H1 (cell line): Measurements from ENCODE around the gene FGF12. TPM values are rescaled to one million over a fixed set of nuclear protein-coding genes. Genes with fewer than 3 reads are reported as not detected.

Experiments
- CTCF ChIA-PET: fragments of 300-600 bp; sonication (Branson Sonifier 250); formaldehyde crosslinking; loops from one replicate; lab custom pipeline; 2021; ENCODE audit not compliant: partially characterized antibody; lab: Charles Lee
- POLR2A ChIA-PET: fragments of 300-600 bp; sonication (Branson Sonifier 250); formaldehyde crosslinking; loops from one replicate; lab custom pipeline; 2021; ENCODE audit warnings: inconsistent platforms; ENCODE audit not compliant: partially characterized antibody; lab: Charles Lee
- DNase-seq, 2 experiments: peaks; one replicate each; pipeline versions ENCODE4 v3.0.0 to v3.0.0-alpha.2; 2010 to 2022; ENCODE audit warnings: low spot score in 2 of 2, low read depth in 1 of 2, mixed read lengths in 1 of 2
- FAIRE-seq: peaks from 2 replicates; lab custom pipeline; 2011; peaks lifted over from hg19 to GRCh38; lab: Jason Lieb, UNC
- H2AFZ ChIP-seq: 2 replicates; pipeline ENCODE4 v1.8.1; 2012; ENCODE audit warnings: low read length, inconsistent platforms
- H2AK5ac ChIP-seq: 2 replicates; pipeline ENCODE4 v1.6.1; 2013; ENCODE audit warnings: low read depth, low read length
- H2BK120ac ChIP-seq: replicated peaks from 2 replicates; pipeline ENCODE3; 2013; ENCODE audit warnings: low read depth, low read length, inconsistent platforms
- H2BK12ac ChIP-seq: 2 replicates; pipeline ENCODE4 v1.6.1; 2013; ENCODE audit warnings: low read depth, low read length
- H2BK15ac ChIP-seq: 2 replicates; pipeline ENCODE4 v1.6.1; 2013; ENCODE audit warnings: low read length
- H2BK20ac ChIP-seq: 2 replicates; pipeline ENCODE4 v1.6.1; 2013; ENCODE audit warnings: low read length
- H2BK5ac ChIP-seq: 2 replicates; pipeline ENCODE4 v1.6.1; 2013; ENCODE audit warnings: low read depth, low read length
- H3K14ac ChIP-seq: 2 replicates; pipeline ENCODE4 v1.6.1; 2013; ENCODE audit warnings: inconsistent platforms; ENCODE audit not compliant: insufficient read length
- H3K18ac ChIP-seq: 2 replicates; pipeline ENCODE4 v1.6.1; 2013; ENCODE audit warnings: low read length; ENCODE audit errors: extremely low read depth
- H3K23ac ChIP-seq: 2 replicates; pipeline ENCODE4 v1.6.1; 2013; ENCODE audit warnings: inconsistent platforms; ENCODE audit not compliant: insufficient read length
- H3K23me2 ChIP-seq: 2 replicates; pipeline ENCODE4 v1.6.1; 2013; ENCODE audit warnings: low read depth, low read length
- H3K27ac ChIP-seq: 2 replicates; pipeline ENCODE4 v1.6.1; 2011; ENCODE audit warnings: low read depth, low read length, inconsistent platforms
- H3K27me3 ChIP-seq, 4 experiments: replicated peaks in 1 of 4; 1 replicate in 1 of 4; 2 replicates in 3 of 4; pipeline versions ENCODE4 v1.6.1 to v1.8.1; 2011 to 2013; ENCODE audit warnings: low read length in 3 of 4, mild to moderate bottlenecking in 3 of 4, inconsistent platforms in 2 of 4, mixed read lengths in 2 of 4, moderate library complexity in 1 of 4; ENCODE audit not compliant: control insufficient read depth in 3 of 4, insufficient read depth in 3 of 4; ENCODE audit errors: extremely low read depth in 1 of 4
- H3K36me3 ChIP-seq, 4 experiments: 2 replicates each; pipeline versions ENCODE4 v1.6.1 to v1.8.1; 2011 to 2013; ENCODE audit warnings: mild to moderate bottlenecking in 4 of 4, low read length in 3 of 4, moderate library complexity in 2 of 4, control low read depth in 1 of 4, inconsistent platforms in 1 of 4; ENCODE audit not compliant: insufficient read depth in 4 of 4, control insufficient read depth in 2 of 4
- H3K4ac ChIP-seq: replicated peaks from 2 replicates; pipeline ENCODE3; 2013; ENCODE audit warnings: low read length, low read depth, mixed read lengths, inconsistent platforms; ENCODE audit not compliant: insufficient read length
- H3K4me1 ChIP-seq, 4 experiments: replicated peaks in 1 of 4; 1 replicate in 1 of 4; 2 replicates in 3 of 4; pipeline versions ENCODE4 v1.6.1 to v1.8.1; 2011 to 2013; ENCODE audit warnings: low read length in 3 of 4, inconsistent platforms in 2 of 4, mixed read lengths in 1 of 4; ENCODE audit not compliant: insufficient read depth in 4 of 4, control insufficient read depth in 3 of 4
- H3K4me2 ChIP-seq, 2 experiments: 2 replicates each; pipeline versions ENCODE4 v1.6.1 to v1.8.1; 2011 to 2013; ENCODE audit warnings: low read depth in 2 of 2, low read length in 2 of 2, control low read depth in 1 of 2, inconsistent platforms in 1 of 2, mild to moderate bottlenecking in 1 of 2; ENCODE audit not compliant: insufficient read depth in 1 of 2
- H3K4me3 ChIP-seq, 4 experiments: fragments of 200-600, 300-600 bp in 1 of 4; sonication (generic), shearing (Covaris generic), sonication (Bioruptor Twin) in 1 of 4; 2 replicates each; pipeline versions ENCODE4 v1.5.1 to v1.8.1; 2011 to 2016; ENCODE audit warnings: low read length in 4 of 4, low read depth in 3 of 4, control low read depth in 2 of 4, inconsistent platforms in 2 of 4, mild to moderate bottlenecking in 2 of 4, mixed read lengths in 1 of 4, moderate library complexity in 1 of 4; ENCODE audit not compliant: insufficient read depth in 2 of 4; ENCODE audit errors: extremely low read depth in 1 of 4
- H3K56ac ChIP-seq: replicated peaks from 2 replicates; pipeline ENCODE3; 2013; ENCODE audit warnings: low read depth, mild to moderate bottlenecking, mixed read lengths, low read length, inconsistent platforms; ENCODE audit not compliant: insufficient read length
- H3K79me1 ChIP-seq: 2 replicates; pipeline ENCODE4 v1.6.1; 2013; ENCODE audit warnings: low read depth, low read length, control low read depth
- H3K79me2 ChIP-seq, 2 experiments: 2 replicates each; pipeline versions ENCODE4 v1.6.1 to v1.8.1; 2012 to 2013; ENCODE audit warnings: low read length in 2 of 2, mild to moderate bottlenecking in 2 of 2, inconsistent platforms in 1 of 2; ENCODE audit not compliant: insufficient read depth in 2 of 2, control insufficient read depth in 1 of 2
- H3K9ac ChIP-seq, 4 experiments: replicated peaks in 1 of 4; 1 replicate in 1 of 4; 2 replicates in 3 of 4; pipeline versions ENCODE4 v1.6.1 to v1.8.1; 2011 to 2013; ENCODE audit warnings: low read depth in 3 of 4, low read length in 3 of 4, control low read depth in 2 of 4, mild to moderate bottlenecking in 2 of 4, moderate library complexity in 2 of 4, inconsistent platforms in 1 of 4; ENCODE audit errors: extremely low read depth in 1 of 4
- H3K9me3 ChIP-seq, 2 experiments: 2 replicates each; pipeline versions ENCODE4 v1.6.1 to v1.8.1; 2012 to 2013; ENCODE audit warnings: mild to moderate bottlenecking in 2 of 2, moderate library complexity in 2 of 2, control low read depth in 1 of 2, inconsistent platforms in 1 of 2, low read depth in 1 of 2, low read length in 1 of 2, mixed read lengths in 1 of 2; ENCODE audit not compliant: insufficient read depth in 2 of 2
- H4K20me1 ChIP-seq, 2 experiments: replicated peaks in 1 of 2; 2 replicates each; pipeline versions ENCODE3 to v1.8.1; 2011 to 2013; ENCODE audit warnings: inconsistent platforms in 2 of 2, low read length in 2 of 2, mild to moderate bottlenecking in 1 of 2; ENCODE audit not compliant: insufficient read depth in 2 of 2, control insufficient read depth in 1 of 2
- H4K5ac ChIP-seq: 2 replicates; pipeline ENCODE4 v1.6.1; 2013; ENCODE audit warnings: low read length, low read depth, mixed read lengths, inconsistent platforms; ENCODE audit not compliant: insufficient read length
- H4K8ac ChIP-seq: 2 replicates; pipeline ENCODE4 v1.8.0; 2013; ENCODE audit warnings: mild to moderate bottlenecking, moderate library complexity, low read length, inconsistent platforms; ENCODE audit not compliant: insufficient read depth; ENCODE audit errors: extremely low read depth
- H4K91ac ChIP-seq: replicated peaks from 2 replicates; pipeline ENCODE3; 2013; ENCODE audit warnings: low read length, mixed read lengths, inconsistent platforms; ENCODE audit not compliant: insufficient read length
- EGR1 ChIP-seq: IDR thresholded peaks from 2 replicates; pipeline ENCODE4 v1.6.1; 2011; ENCODE audit warnings: low read depth, low read length, borderline replicate concordance
- EP300 ChIP-seq, 2 experiments: IDR thresholded peaks; 1 replicate in 1 of 2; 2 replicates in 1 of 2; pipeline ENCODE4 v1.6.1; 2011 to 2012; ENCODE audit warnings: low read depth in 2 of 2, low read length in 2 of 2, mild to moderate bottlenecking in 2 of 2, borderline replicate concordance in 1 of 2, inconsistent platforms in 1 of 2, moderate library complexity in 1 of 2
- FOSL1 ChIP-seq: IDR thresholded peaks from 2 replicates; pipeline ENCODE4 v1.6.1; 2011; ENCODE audit warnings: mild to moderate bottlenecking, low read depth, low read length, moderate library complexity; ENCODE audit not compliant: insufficient read depth
- KDM1A ChIP-seq: fragments of 200-600, 300-600 bp; sonication (generic); IDR thresholded peaks from 2 replicates; pipeline ENCODE4 v1.7.1; 2016; ENCODE audit warnings: mild to moderate bottlenecking, low read length, borderline replicate concordance
- POLR2A ChIP-seq, 2 experiments: IDR thresholded peaks; 1 replicate in 1 of 2; 2 replicates in 1 of 2; pipeline ENCODE4 v1.6.1; 2011; ENCODE audit warnings: low read depth in 2 of 2, low read length in 2 of 2, mild to moderate bottlenecking in 2 of 2; ENCODE audit errors: control extremely low read depth in 1 of 2
- RBBP5 ChIP-seq: IDR thresholded peaks from 2 replicates; pipeline ENCODE4 v1.7.1; 2012; ENCODE audit warnings: low read depth, mild to moderate bottlenecking, inconsistent platforms, low read length, moderate library complexity, borderline replicate concordance
- TAF7 ChIP-seq: optimal IDR thresholded peaks from 2 replicates; pipeline ENCODE3; 2011; ENCODE audit warnings: low read depth, mild to moderate bottlenecking, inconsistent platforms, low read length, moderate library complexity, borderline replicate concordance
- YY1 ChIP-seq: IDR thresholded peaks from 2 replicates; pipeline ENCODE4 v1.6.1; 2011; ENCODE audit warnings: low read depth, mild to moderate bottlenecking, low read length
- WGBS, 2 experiments: shearing (Covaris generic) in 1 of 2; methylation state at CpG; one replicate each; pipeline versions ENCODE4 v1.1.6 to v1.1.7; 2013 to 2015; ENCODE audit warnings: low lambda C conversion rate in 2 of 2, mixed read lengths in 2 of 2, inconsistent platforms in 1 of 2, low coverage in 1 of 2, missing lambda C conversion rate in 1 of 2; ENCODE audit not compliant: insufficient replicate concordance in 2 of 2, insufficient coverage in 1 of 2, insufficient read length in 1 of 2; ENCODE audit errors: extremely low coverage in 1 of 2, missing lambda C conversion rate in 1 of 2; 5-methylcytosine and 5-hydroxymethylcytosine counted together
- polyA plus RNA-seq, 7 experiments: library from polyadenylated mRNA; depleted of rRNA in 3 of 7; stranded (reverse) in 5 of 7; unstranded in 2 of 7; fragments of >200 nt in 5 of 7; fragments of 200-250 nt in 2 of 7; gene quantifications; 1 replicate in 5 of 7; 2 replicates in 1 of 7; 4 replicates in 1 of 7; pipeline versions ENCODE4 v1.2.1 to v1.2.3, GENCODE V29; 2011 to 2013; ENCODE audit warnings: missing spikeins in 2 of 7, mixed read lengths in 2 of 7
- total RNA-seq: library from RNA; stranded (reverse); fragmentation: NEBNext Ultra II Directional; extraction: Animal tissue kit (Norgen Biotek cat#: 25700); gene quantifications from 2 replicates; pipeline ENCODE4 v1.2.1, GENCODE V29; 2021

Gene FGF12
- total and polyA plus RNA-seq, 2 of the 8 experiments (the other 6 are each of a cell fraction or from before 2014, with no cell fraction given): 4.1 to 16.6 TPM

- 74% methylated on average over 5 of the region's 5 CpGs; no CpG with 5 or more reads in 1 of the 2 experiments for WGBS, 2 experiments
- H4K8ac ChIP-seq: no peak overlapping the region
- no peaks in the 10 kb centered on the region for H3K79me1 ChIP-seq
- H3K9me3 ChIP-seq: no peaks in the 10 kb centered on the region
- TF ChIP-seq EP300 (IDR thresholded peaks at IDR 0.05; ENCODE audit: borderline replicate concordance in 1 of 2, low read depth in 2 of 2, low read length in 2 of 2) (no peak), RBBP5 (no peak), TAF7 (no peak), YY1 (no peak), FOSL1 (no peak), EGR1 (no peak), POLR2A (IDR thresholded peaks at IDR 0.05; ENCODE audit: control extremely low read depth in 1 of 2, low read depth in 2 of 2, low read length in 2 of 2) (no peak), KDM1A (no peak)
- H3K27me3 ChIP-seq: peaks cover 6 to 50% (median 34%) of the 10 kb centered on the region in 4 experiments
- POLR2A ChIA-PET: interaction anchor here (1.5 kb wide), 1 partner anchor 13 kb away, joined by 3 read pairs; no protein-coding TSS in a partner anchor
- FAIRE-seq (no peak), DNase-seq (no peak)
- no peak overlapping the region for H3K56ac ChIP-seq
- no peak overlapping the region for H2AFZ ChIP-seq
- H3K18ac ChIP-seq: no peak overlapping the region
- peaks cover 2 to 8% (median 4%) of the 10 kb centered on the region in 4 experiments; a peak in 6 of 7 replicates for H3K4me1 ChIP-seq
- H3K27ac ChIP-seq: no peak overlapping the region
- no peak overlapping the region for H2BK5ac ChIP-seq
- peak overlapping the region; percentile 58 to 84 (median 76); a peak in 5 of 8 replicates for H3K4me3 ChIP-seq
- no peaks in the 10 kb centered on the region for H3K79me2 ChIP-seq
- no peak overlapping the region for H2AK5ac ChIP-seq
- no peak overlapping the region for H2BK15ac ChIP-seq
- no peak overlapping the region for H4K91ac ChIP-seq
- peaks cover 0 to 2% of the 10 kb centered on the region in 2 experiments for H4K20me1 ChIP-seq
- no peak overlapping the region for H3K4ac ChIP-seq
- H2BK20ac ChIP-seq: 0 out of 2 replicates have a peak overlapping the region, but pooled peaks have one; percentile 7
- H3K36me3 ChIP-seq: no peaks in the 10 kb centered on the region
- no peak overlapping the region for H3K23ac ChIP-seq
- no peak overlapping the region for H2BK12ac ChIP-seq
- peak overlapping the region; percentile 25 for H2BK120ac ChIP-seq
- peaks cover 15% of the 10 kb centered on the region for H3K23me2 ChIP-seq
- H4K5ac ChIP-seq: no peak overlapping the region
- H3K14ac ChIP-seq: no peak overlapping the region
- H3K4me2 ChIP-seq: peak overlapping the region; percentile 93 to 97
- CTCF ChIA-PET: interaction anchor here (0.7 to 4.6 kb wide), 9 partner anchors 9 to 328 kb away, joined by 3 to 26 read pairs (median 3); no protein-coding TSS in a partner anchor
- H3K9ac ChIP-seq: no peak overlapping the region
These were observed 316.7 kb downstream of the FGF12 start for GRCh38 chr3:192410684-192410960.
